Measurements from ENCODE around the gene MIER3. TPM values are rescaled to one million over a fixed set of nuclear protein-coding genes. Genes with fewer than 3 reads are reported as not detected.

The MIER3 gene
- total RNA-seq, 1 donor from 2014 or later, result 13.4 TPM

GRCh38 chr5:56959326-56959725 is 7.4 kb upstream of the MIER3 start:
- intact Hi-C loops (cut with micrococcal nuclease), result no loop called here
- no peaks in the 10 kb centered on the region for H3K9me3 ChIP-seq (replicated peaks)
- TF ChIP-seq CTCF (IDR thresholded peaks at IDR 0.05; ENCODE audit: borderline replicate concordance), result no peak
- no peaks in the 10 kb centered on the region for H3K4me1 ChIP-seq
- H3K4me3 ChIP-seq, result no peak overlapping the region
- no peak overlapping the region for H3K27ac ChIP-seq (replicated peaks)
- no peaks in the 10 kb centered on the region for H3K36me3 ChIP-seq
- DNase-seq, result no peak
- peaks cover 43% of the 10 kb centered on the region for H3K27me3 ChIP-seq (ENCODE audit: low read depth)

- no peak for TF ChIP-seq CTCF (IDR thresholded peaks at IDR 0.05; ENCODE audit: borderline replicate concordance)
- no peak for DNase-seq
- Histone ChIP-seq H3K27ac (replicated peaks) (no peak overlapping the region), H3K36me3 (no peaks in the 10 kb centered on the region), H3K9me3 (replicated peaks) (no peaks in the 10 kb centered on the region), H3K27me3 (ENCODE audit: low read depth) (peaks cover 35% of the 10 kb centered on the region), H3K4me3 (no peak overlapping the region), H3K4me1 (no peaks in the 10 kb centered on the region)
- intact Hi-C loops (cut with micrococcal nuclease), result no loop called here
These were observed 6.7 kb upstream of the MIER3 start for GRCh38 chr5:56958595-56958994.

- intact Hi-C loops (cut with micrococcal nuclease), result no loop called here
- peaks cover 3% of the 10 kb centered on the region for H3K27me3 ChIP-seq (ENCODE audit: low read depth)
- peaks cover 33% of the 10 kb centered on the region for H3K4me1 ChIP-seq
- H3K4me3 ChIP-seq, result no peak overlapping the region
- H3K36me3 ChIP-seq, result no peaks in the 10 kb centered on the region
- H3K27ac ChIP-seq (replicated peaks), result no peak overlapping the region
- no peak for DNase-seq
- TF ChIP-seq CTCF (IDR thresholded peaks at IDR 0.05; ENCODE audit: borderline replicate concordance), result no peak
- H3K9me3 ChIP-seq (replicated peaks), result no peaks in the 10 kb centered on the region
These were observed 2.3 kb upstream of the MIER3 start for GRCh38 chr5:56954262-56954661.

- Histone ChIP-seq H3K9me3 (replicated peaks) (no peaks in the 10 kb centered on the region), H3K27me3 (ENCODE audit: low read depth) (no peaks in the 10 kb centered on the region), H3K36me3 (peaks cover 6% of the 10 kb centered on the region), H3K4me1 (peaks cover 34% of the 10 kb centered on the region), H3K4me3 (peak overlapping the region; percentile 79), H3K27ac (replicated peaks) (peak overlapping the region; percentile 90)
- intact Hi-C loops (cut with micrococcal nuclease), result no loop called here
- DNase-seq, result peak; percentile 20
- no peak for TF ChIP-seq CTCF (IDR thresholded peaks at IDR 0.05; ENCODE audit: borderline replicate concordance)
These were observed 587 bp downstream of the MIER3 start for GRCh38 chr5:56951126-56951945.

GRCh38 chr5:56950626-56951125 is 1.2 kb downstream of the MIER3 start:
- Histone ChIP-seq H3K36me3 (peaks cover 12% of the 10 kb centered on the region), H3K27ac (replicated peaks) (peak overlapping the region; percentile 90), H3K4me1 (peaks cover 34% of the 10 kb centered on the region), H3K27me3 (ENCODE audit: low read depth) (no peaks in the 10 kb centered on the region), H3K4me3 (peak overlapping the region; percentile 79), H3K9me3 (replicated peaks) (no peaks in the 10 kb centered on the region)
- intact Hi-C loops (cut with micrococcal nuclease), result no loop called here
- TF ChIP-seq CTCF (IDR thresholded peaks at IDR 0.05; ENCODE audit: borderline replicate concordance), result no peak
- DNase-seq, result peak; percentile 71

Measured in left ventricle myocardium inferior (tissue), 1 donor.